IMR-90 (cell line): ENCODE results near the gene IFIT1B. TPM values are rescaled to one million over a fixed set of nuclear protein-coding genes. Genes with fewer than 3 reads are reported as not detected.

ENCODE experiments used
- ATAC-seq: fragments of 200-7000 bp; cut with Tn5 transposase; 2 replicates; pipeline ENCODE4 v1.9.1; 2020; ENCODE audit warnings: low read depth, mild to moderate bottlenecking, moderate library complexity
- BruUV-seq: library from RNA; stranded (reverse); fragments of 400-500 nt; replicated peaks from 2 replicates; lab custom pipeline; 2021; lab: Mats Ljungman, UMichigan
- CTCF ChIA-PET: fragments of 300-600 bp; formaldehyde crosslinking; extraction: SDS; loops from one replicate; lab custom pipeline; 2021; ENCODE audit warnings: antibody characterized with exemption; lab: Yijun Ruan, JAX
- POLR2A ChIA-PET: fragments of 300-600 bp; sonication (Branson Sonifier 250); formaldehyde crosslinking; loops from one replicate; lab custom pipeline; 2022; ENCODE audit warnings: antibody characterized with exemption; ENCODE audit not compliant: unreplicated experiment; lab: Charles Lee
- DNase-seq: peaks from one replicate; pipeline ENCODE4 v3.0.0; 2013
- H2AFZ ChIP-seq: replicated peaks from 2 replicates; pipeline ENCODE3; 2013; ENCODE audit warnings: low read length, mild to moderate bottlenecking; ENCODE audit not compliant: poor library complexity
- H2AK5ac ChIP-seq: 2 replicates; pipeline ENCODE4 v1.6.1; 2013; ENCODE audit warnings: low read depth, low read length, inconsistent platforms
- H2AK9ac ChIP-seq: replicated peaks from 2 replicates; pipeline ENCODE3; 2013; ENCODE audit warnings: mild to moderate bottlenecking, low read depth, low read length, moderate library complexity; ENCODE audit not compliant: poor library complexity
- H2BK120ac ChIP-seq: 2 replicates; pipeline ENCODE4 v1.6.1; 2013; ENCODE audit warnings: low read depth, low read length, inconsistent platforms
- H2BK15ac ChIP-seq: 3 replicates; pipeline ENCODE4 v1.6.1; 2013; ENCODE audit warnings: low read depth, low read length, inconsistent platforms
- H2BK20ac ChIP-seq: 2 replicates; pipeline ENCODE4 v1.6.1; 2013; ENCODE audit warnings: low read depth, mild to moderate bottlenecking, inconsistent platforms, low read length, moderate library complexity
- H2BK5ac ChIP-seq: 2 replicates; pipeline ENCODE4 v1.6.1; 2013; ENCODE audit warnings: mild to moderate bottlenecking, low read depth, low read length, inconsistent platforms; ENCODE audit not compliant: poor library complexity, severe bottlenecking
- H3K14ac ChIP-seq: replicated peaks from 2 replicates; pipeline ENCODE4 v1.6.1; 2013; ENCODE audit warnings: low read depth, low read length, inconsistent platforms
- H3K18ac ChIP-seq: 2 replicates; pipeline ENCODE4 v1.6.1; 2013; ENCODE audit warnings: low read depth, low read length, control low read depth
- H3K23ac ChIP-seq: 2 replicates; pipeline ENCODE4 v1.6.1; 2013; ENCODE audit warnings: low read depth, low read length, inconsistent platforms
- H3K27ac ChIP-seq: 2 replicates; pipeline ENCODE4 v1.5.1; 2013; ENCODE audit warnings: mild to moderate bottlenecking, control low read depth, low read length; ENCODE audit not compliant: insufficient read depth
- H3K27me3 ChIP-seq: 2 replicates; pipeline ENCODE4 v1.6.1; 2013; ENCODE audit warnings: low read length; ENCODE audit not compliant: control insufficient read depth, insufficient read depth
- H3K36me3 ChIP-seq: 2 replicates; pipeline ENCODE4 v1.6.1; 2013; ENCODE audit warnings: low read length, mixed read lengths; ENCODE audit not compliant: control insufficient read depth, insufficient read depth
- H3K4ac ChIP-seq: 2 replicates; pipeline ENCODE4 v1.6.1; 2013; ENCODE audit warnings: low read depth, low read length, inconsistent platforms
- H3K4me1 ChIP-seq: 2 replicates; pipeline ENCODE4 v1.6.1; 2013; ENCODE audit warnings: low read length, mixed read lengths; ENCODE audit not compliant: control insufficient read depth, insufficient read depth
- H3K4me2 ChIP-seq: 2 replicates; pipeline ENCODE4 v1.6.1; 2013; ENCODE audit warnings: low read depth, mild to moderate bottlenecking, control low read depth, low read length, moderate library complexity
- H3K4me3 ChIP-seq: 2 replicates; pipeline ENCODE4 v1.5.1; 2013; ENCODE audit warnings: low read depth, mild to moderate bottlenecking, control low read depth, low read length, moderate library complexity; ENCODE audit not compliant: insufficient read depth
- H3K56ac ChIP-seq: 2 replicates; pipeline ENCODE4 v1.6.1; 2013; ENCODE audit warnings: low read length, inconsistent platforms; ENCODE audit not compliant: insufficient read depth; ENCODE audit errors: extremely low read depth
- H3K79me1 ChIP-seq, 2 experiments: 2 replicates each; pipeline ENCODE4 v1.6.1; 2013; ENCODE audit warnings: low read length in 2 of 2, inconsistent platforms in 1 of 2, low read depth in 1 of 2
- H3K9ac ChIP-seq: 2 replicates; pipeline ENCODE4 v1.6.1; 2013; ENCODE audit warnings: low read depth, low read length, control low read depth
- H3K9me1 ChIP-seq: 2 replicates; pipeline ENCODE4 v1.6.1; 2013; ENCODE audit warnings: low read length, inconsistent platforms; ENCODE audit not compliant: insufficient read depth
- H3K9me3 ChIP-seq: 2 replicates; pipeline ENCODE4 v1.6.1; 2013; ENCODE audit warnings: low read length; ENCODE audit not compliant: control insufficient read depth, insufficient read depth
- H4K20me1 ChIP-seq: 2 replicates; pipeline ENCODE4 v1.6.1; 2013; ENCODE audit warnings: low read length, inconsistent platforms; ENCODE audit not compliant: insufficient read depth
- H4K5ac ChIP-seq: 2 replicates; pipeline ENCODE4 v1.6.1; 2013; ENCODE audit warnings: mild to moderate bottlenecking, low read depth, low read length, control low read depth
- H4K8ac ChIP-seq, 2 experiments: 2 replicates each; pipeline ENCODE4 v1.6.1; 2013; ENCODE audit warnings: low read depth in 2 of 2, low read length in 2 of 2, control low read depth in 1 of 2, inconsistent platforms in 1 of 2
- H4K91ac ChIP-seq: 2 replicates; pipeline ENCODE4 v1.6.1; 2013; ENCODE audit warnings: low read depth, low read length, inconsistent platforms; ENCODE audit not compliant: insufficient read depth
- MAFK ChIP-seq: IDR thresholded peaks from 2 replicates; pipeline ENCODE4 v1.6.1; 2012; ENCODE audit warnings: low read depth, low read length, improper control_type of control experiment
- NFE2L2 ChIP-seq: fragments of 150-350 bp; IDR thresholded peaks from 2 replicates; pipeline ENCODE4 v1.6.1; 2016; ENCODE audit warnings: low read depth, mild to moderate bottlenecking, low read length
- WGBS, 2 experiments: methylation state at CpG; one replicate each; pipeline versions ENCODE4 v1.1.5 to v1.1.7; 2013; ENCODE audit warnings: missing lambda C conversion rate in 2 of 2; ENCODE audit not compliant: insufficient read length in 1 of 2; ENCODE audit errors: extremely low coverage in 2 of 2; 5-methylcytosine and 5-hydroxymethylcytosine counted together
- dilution Hi-C: fragments of 300-500 bp; cut with HindIII; formaldehyde crosslinking; loops from one replicate; pipeline ENCODE4 v1.14.3; 2018; ENCODE audit warnings: low sequenced_read_pairs; ENCODE audit not compliant: unreplicated experiment
- in situ Hi-C: fragments of 300-500 bp; cut with MboI; formaldehyde crosslinking; loops from 3 replicates; pipeline ENCODE4 v1.14.3; 2019; ENCODE audit warnings: low sequenced_read_pairs, inconsistent platforms, mixed read lengths
- intact Hi-C: fragments of 100-400 bp; cut with micrococcal nuclease; formaldehyde crosslinking; loops from 2 replicates; pipeline ENCODE4 v1.10.0; 2022
- polyA plus RNA-seq, 3 experiments: library from polyadenylated mRNA; depleted of rRNA; stranded (reverse); fragments of >200 nt; gene quantifications; 2 replicates each; pipeline ENCODE4 v1.2.3, GENCODE V29; 2012; ENCODE audit warnings: low replicate concordance in 1 of 3
- total RNA-seq: library from RNA; depleted of rRNA; stranded (reverse); fragments of >200 nt; gene quantifications from 2 replicates; pipeline ENCODE4 v1.2.3, GENCODE V29; 2012

The IFIT1B gene
- total and polyA plus RNA-seq, 2 of the 4 experiments (the other 2 are of a cell fraction): not detected

GRCh38 chr10:89391907-89392756 lies 14.3 kb downstream of the IFIT1B start, which contains the start of gene IFIT1:
Gene IFIT1 (plus strand): TSS chr10:89392623. CDS start chr10:89392713, 90 bp downstream.
- peak within 1 kb of the TSS; percentile 24; the same call in 1 of the 3 replicates for H2BK15ac ChIP-seq
- no peak within 1 kb of the TSS for H2AK9ac ChIP-seq
- intact Hi-C loops (no loop called here), dilution Hi-C loops (no loop called here), in situ Hi-C loops (no loop called here)
- ATAC-seq: peak; percentile 94
- no TSS peak for BruUV-seq
- peak within 1 kb of the TSS; percentile 82 for H3K4ac ChIP-seq
- POLR2A ChIA-PET: interaction anchor here (0.6 to 0.9 kb wide), 4 partner anchors 21 to 1610 kb away, joined by 6 to 19 read pairs (median 8); no protein-coding TSS in a partner anchor
- H3K9me3 ChIP-seq: no peaks in the 10 kb centered on the region
- H3K4me3 ChIP-seq: peak within 1 kb of the TSS; percentile 68
- TF ChIP-seq MAFK: 0 out of 2 replicates have a peak, but pooled peaks have one; percentile 16
- no peak for TF ChIP-seq NFE2L2
- H3K9me1 ChIP-seq: no peaks in the 10 kb centered on the region
- H3K27me3 ChIP-seq: no peaks in the 10 kb centered on the region
- H4K20me1 ChIP-seq: peaks cover 3% of the 10 kb centered on the region; the same call in 1 of the 2 replicates
- H3K36me3 ChIP-seq: no peaks in the 10 kb centered on the region
- no peak within 1 kb of the TSS for H2AK5ac ChIP-seq
- H4K5ac ChIP-seq: peak within 1 kb of the TSS; percentile 71
- H2BK120ac ChIP-seq: peak within 1 kb of the TSS; percentile 83
- H3K9ac ChIP-seq: peak within 1 kb of the TSS; percentile 81
- peak within 1 kb of the TSS; percentile 51; the same call in 1 of the 2 replicates for H2BK20ac ChIP-seq
- peak within 1 kb of the TSS; percentile 88 for H4K91ac ChIP-seq
- H3K23ac ChIP-seq: peak within 1 kb of the TSS; percentile 50
- H3K27ac ChIP-seq: peak within 1 kb of the TSS; percentile 87
- no CpG with 5 or more reads among the region's 8 CpGs for WGBS, 2 experiments
- peak; percentile 95 for DNase-seq
- H3K79me1 ChIP-seq: peaks cover 0 to 3% of the 10 kb centered on the region in 2 experiments; a peak in 1 of 4 replicates
- peak within 1 kb of the TSS; percentile 93 for H2AFZ ChIP-seq
- peak within 1 kb of the TSS; percentile 89 for H3K4me2 ChIP-seq
- H4K8ac ChIP-seq: peak within 1 kb of the TSS; percentile 36 to 99
- H3K18ac ChIP-seq: peak within 1 kb of the TSS; percentile 83
- peak within 1 kb of the TSS; percentile 94; the same call in 1 of the 2 replicates for H3K56ac ChIP-seq
- CTCF ChIA-PET: interaction anchor here (0.6 to 1.3 kb wide), 3 partner anchors 14 to 74 kb away, joined by 3 to 6 read pairs (median 4); no protein-coding TSS in a partner anchor
- H2BK5ac ChIP-seq: peak within 1 kb of the TSS; percentile 90
- H3K14ac ChIP-seq: peak within 1 kb of the TSS; percentile 86
- H3K4me1 ChIP-seq: no peaks in the 10 kb centered on the region; the same call in 1 of the 2 replicates
